Spleen (tissue), 3 donors: Measurements from ENCODE around the gene KDM8.

Experiments used
- POLR2A ChIP-seq, 3 donors: fragments of 450-650 bp; IDR thresholded peaks; one replicate each; pipeline ENCODE4 v1.5.1; 2017; ENCODE audit warnings: antibody characterized with exemption in 3 of 3, mild to moderate bottlenecking in 1 of 3
- POLR2AphosphoS5 ChIP-seq, 3 donors: sonication (generic); formaldehyde crosslinking; IDR thresholded peaks; one replicate each; pipeline ENCODE4 v1.5.1; 2017; ENCODE audit warnings: antibody characterized with exemption in 3 of 3

DNA sequence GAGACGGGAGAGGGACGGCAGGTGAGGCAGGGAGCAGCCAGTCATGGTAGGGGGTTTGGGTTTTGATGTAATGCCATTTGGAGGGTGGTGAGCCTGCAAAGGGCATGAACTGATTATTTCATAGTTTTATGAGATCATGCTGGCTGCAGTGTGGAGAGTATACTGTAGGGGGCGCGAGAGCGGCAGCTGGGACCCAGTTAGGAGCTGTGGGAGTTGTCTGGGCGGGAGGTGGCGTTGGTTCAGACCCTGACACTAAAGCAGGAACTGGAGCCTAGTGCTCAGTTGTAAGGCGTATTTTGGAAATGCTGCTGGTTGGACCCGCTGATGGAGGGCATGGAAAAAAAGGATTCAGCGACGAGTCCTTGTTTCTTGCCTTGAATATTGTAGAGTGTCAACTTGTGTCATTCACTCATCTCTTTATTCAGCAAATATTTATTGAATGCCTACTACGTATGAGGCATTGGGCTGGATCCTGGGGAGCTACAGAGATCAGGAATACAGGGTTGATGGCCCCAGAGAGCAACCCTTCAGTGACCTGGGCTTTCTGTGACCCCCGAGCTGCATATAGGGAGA, 23.7 kb upstream of the KDM8 start:
- TF ChIP-seq POLR2A (IDR thresholded peaks at IDR 0.05) (no peak), POLR2AphosphoS5 (IDR thresholded peaks at IDR 0.05) (peak in 2 of 3 donors; percentile 58 to 71)
